ENCODE measurements around the gene RPS8.

RPS8 gene

GRCh38 chr1:44827197-44828002 lies 52.1 kb downstream of the RPS8 start:
- Histone ChIP-seq H3K36me3 (ENCODE audit: control insufficient read depth in 2 of 2, insufficient read depth in 1 of 2, low read length in 2 of 2) (peaks cover 0 to 32% of the 10 kb centered on the region in 2 experiments; a peak in 1 of 3 replicates), H3K9me3 (ENCODE audit: control insufficient read depth, insufficient read depth, low read depth, low read length) (no peaks in the 10 kb centered on the region), H3K4me3 (ENCODE audit: low read depth, low read length) (no peak overlapping the region), H3K4me1 (ENCODE audit: control insufficient read depth, insufficient read depth, low read length) (peaks cover 11% of the 10 kb centered on the region), H3K27ac (ENCODE audit: extremely low read depth, low read depth, low read length) (no peak overlapping the region)
- ChIA-PET CTCF (interaction anchor here (0.9 to 2.5 kb wide), 3 partner anchors 8 to 36 kb away, joined by 4 to 6 read pairs (median 5); partner anchors contain the start of gene PLK3), POLR2A (interaction anchor here (1.4 kb wide), 1 partner anchor 15 kb away, joined by 3 read pairs; the partner anchor contains the start of gene PTCH2)
- no peak for TF ChIP-seq ZNF768 (tag by site-specific recombination; IDR thresholded peaks at IDR 0.05)
- TF ChIP-seq, protein P1, sequence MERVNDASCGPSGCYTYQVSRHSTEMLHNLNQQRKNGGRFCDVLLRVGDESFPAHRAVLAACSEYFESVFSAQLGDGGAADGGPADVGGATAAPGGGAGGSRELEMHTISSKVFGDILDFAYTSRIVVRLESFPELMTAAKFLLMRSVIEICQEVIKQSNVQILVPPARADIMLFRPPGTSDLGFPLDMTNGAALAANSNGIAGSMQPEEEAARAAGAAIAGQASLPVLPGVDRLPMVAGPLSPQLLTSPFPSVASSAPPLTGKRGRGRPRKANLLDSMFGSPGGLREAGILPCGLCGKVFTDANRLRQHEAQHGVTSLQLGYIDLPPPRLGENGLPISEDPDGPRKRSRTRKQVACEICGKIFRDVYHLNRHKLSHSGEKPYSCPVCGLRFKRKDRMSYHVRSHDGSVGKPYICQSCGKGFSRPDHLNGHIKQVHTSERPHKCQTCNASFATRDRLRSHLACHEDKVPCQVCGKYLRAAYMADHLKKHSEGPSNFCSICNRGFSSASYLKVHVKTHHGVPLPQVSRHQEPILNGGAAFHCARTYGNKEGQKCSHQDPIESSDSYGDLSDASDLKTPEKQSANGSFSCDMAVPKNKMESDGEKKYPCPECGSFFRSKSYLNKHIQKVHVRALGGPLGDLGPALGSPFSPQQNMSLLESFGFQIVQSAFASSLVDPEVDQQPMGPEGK (tag by site-specific recombination; IDR thresholded peaks at IDR 0.05), result no peak
- no peak for TF ChIP-seq YY1 (tag by site-specific recombination; IDR thresholded peaks at IDR 0.05)
- TF ChIP-seq ZNF37A (tag by site-specific recombination; IDR thresholded peaks at IDR 0.05), result no peak
- TF ChIP-seq ZIC2 (tag by site-specific recombination; IDR thresholded peaks at IDR 0.05), result no peak
- no peak for TF ChIP-seq ZBTB8A (tag by site-specific recombination; IDR thresholded peaks at IDR 0.05)
- no peak for TF ChIP-seq ZNF473 (tag by site-specific recombination; IDR thresholded peaks at IDR 0.05)
- TF ChIP-seq, protein P2, sequence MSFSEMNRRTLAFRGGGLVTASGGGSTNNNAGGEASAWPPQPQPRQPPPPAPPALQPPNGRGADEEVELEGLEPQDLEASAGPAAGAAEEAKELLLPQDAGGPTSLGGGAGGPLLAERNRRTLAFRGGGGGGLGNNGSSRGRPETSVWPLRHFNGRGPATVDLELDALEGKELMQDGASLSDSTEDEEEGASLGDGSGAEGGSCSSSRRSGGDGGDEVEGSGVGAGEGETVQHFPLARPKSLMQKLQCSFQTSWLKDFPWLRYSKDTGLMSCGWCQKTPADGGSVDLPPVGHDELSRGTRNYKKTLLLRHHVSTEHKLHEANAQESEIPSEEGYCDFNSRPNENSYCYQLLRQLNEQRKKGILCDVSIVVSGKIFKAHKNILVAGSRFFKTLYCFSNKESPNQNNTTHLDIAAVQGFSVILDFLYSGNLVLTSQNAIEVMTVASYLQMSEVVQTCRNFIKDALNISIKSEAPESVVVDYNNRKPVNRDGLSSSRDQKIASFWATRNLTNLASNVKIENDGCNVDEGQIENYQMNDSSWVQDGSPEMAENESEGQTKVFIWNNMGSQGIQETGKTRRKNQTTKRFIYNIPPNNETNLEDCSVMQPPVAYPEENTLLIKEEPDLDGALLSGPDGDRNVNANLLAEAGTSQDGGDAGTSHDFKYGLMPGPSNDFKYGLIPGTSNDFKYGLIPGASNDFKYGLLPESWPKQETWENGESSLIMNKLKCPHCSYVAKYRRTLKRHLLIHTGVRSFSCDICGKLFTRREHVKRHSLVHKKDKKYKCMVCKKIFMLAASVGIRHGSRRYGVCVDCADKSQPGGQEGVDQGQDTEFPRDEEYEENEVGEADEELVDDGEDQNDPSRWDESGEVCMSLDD (tag by site-specific recombination; IDR thresholded peaks at IDR 0.05), result no peak
- no peak for TF ChIP-seq ZNF169 (tag by site-specific recombination; IDR thresholded peaks at IDR 0.05)
- TF ChIP-seq ZNF701 (tag by site-specific recombination; IDR thresholded peaks at IDR 0.05), result no peak
- no peak for TF ChIP-seq ZNF292 (tag by site-specific recombination; IDR thresholded peaks at IDR 0.05; ENCODE audit: borderline replicate concordance, low read depth)

DNA sequence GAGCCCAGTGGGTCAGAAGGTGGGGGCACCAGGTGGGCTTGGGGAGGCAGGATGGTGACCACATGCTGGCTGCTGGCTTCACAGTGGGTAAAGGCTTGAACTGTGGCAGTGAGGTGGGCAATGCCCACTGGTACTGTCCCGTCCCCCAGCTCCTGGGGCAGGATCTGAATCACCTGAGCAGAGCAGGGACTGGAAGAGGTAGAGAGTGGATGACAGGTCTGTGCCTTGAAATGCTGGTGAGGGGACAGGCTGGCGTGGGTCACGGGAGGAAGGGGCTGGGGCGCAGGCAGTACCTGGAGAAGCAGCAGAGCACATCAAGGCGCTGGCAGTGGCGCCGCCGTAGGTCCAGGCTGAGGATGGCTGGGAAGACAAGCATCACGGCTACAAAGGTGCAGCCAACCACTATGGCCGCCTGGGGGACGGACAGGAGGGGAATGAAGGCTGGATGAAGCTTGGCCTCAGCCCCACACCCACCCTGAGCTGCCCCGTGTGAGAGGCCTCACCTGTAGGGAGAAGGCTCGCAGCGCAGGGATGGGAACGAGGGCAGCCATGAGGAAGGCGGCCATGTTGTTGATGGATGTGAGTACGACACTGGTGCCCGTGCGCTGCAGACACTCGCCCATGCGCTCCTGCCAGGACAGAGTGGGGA lies 52.8 kb downstream of the RPS8 start:
- CTCF ChIA-PET, result interaction anchor here (0.9 kb wide), 1 partner anchor 36 kb away, joined by 5 read pairs; no protein-coding TSS in a partner anchor
- H3K4me3 ChIP-seq (ENCODE audit: low read depth, low read length), result no peak overlapping the region

More for the DNA sequence above, 52.8 kb downstream of the RPS8 start:
- H3K36me3 ChIP-seq (ENCODE audit: control insufficient read depth in 2 of 2, insufficient read depth in 1 of 2, low read length in 2 of 2), result peaks cover 0 to 32% of the 10 kb centered on the region in 2 experiments; a peak in 1 of 3 replicates
- TF ChIP-seq ZBTB1 (tag by site-specific recombination; IDR thresholded peaks at IDR 0.05), result no peak
- no peak for TF ChIP-seq GLIS2 (tag by site-specific recombination; IDR thresholded peaks at IDR 0.05)
- TF ChIP-seq ZNF514 (tag by site-specific recombination; IDR thresholded peaks at IDR 0.05), result no peak
- TF ChIP-seq, protein P3, sequence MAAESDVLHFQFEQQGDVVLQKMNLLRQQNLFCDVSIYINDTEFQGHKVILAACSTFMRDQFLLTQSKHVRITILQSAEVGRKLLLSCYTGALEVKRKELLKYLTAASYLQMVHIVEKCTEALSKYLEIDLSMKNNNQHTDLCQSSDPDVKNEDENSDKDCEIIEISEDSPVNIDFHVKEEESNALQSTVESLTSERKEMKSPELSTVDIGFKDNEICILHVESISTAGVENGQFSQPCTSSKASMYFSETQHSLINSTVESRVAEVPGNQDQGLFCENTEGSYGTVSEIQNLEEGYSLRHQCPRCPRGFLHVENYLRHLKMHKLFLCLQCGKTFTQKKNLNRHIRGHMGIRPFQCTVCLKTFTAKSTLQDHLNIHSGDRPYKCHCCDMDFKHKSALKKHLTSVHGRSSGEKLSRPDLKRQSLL (tag by site-specific recombination; IDR thresholded peaks at IDR 0.05), result no peak
- TF ChIP-seq ZNF558 (tag by site-specific recombination; IDR thresholded peaks at IDR 0.05), result no peak
- no peak for TF ChIP-seq ZNF791 (tag by site-specific recombination; IDR thresholded peaks at IDR 0.05)
- TF ChIP-seq, protein P4, sequence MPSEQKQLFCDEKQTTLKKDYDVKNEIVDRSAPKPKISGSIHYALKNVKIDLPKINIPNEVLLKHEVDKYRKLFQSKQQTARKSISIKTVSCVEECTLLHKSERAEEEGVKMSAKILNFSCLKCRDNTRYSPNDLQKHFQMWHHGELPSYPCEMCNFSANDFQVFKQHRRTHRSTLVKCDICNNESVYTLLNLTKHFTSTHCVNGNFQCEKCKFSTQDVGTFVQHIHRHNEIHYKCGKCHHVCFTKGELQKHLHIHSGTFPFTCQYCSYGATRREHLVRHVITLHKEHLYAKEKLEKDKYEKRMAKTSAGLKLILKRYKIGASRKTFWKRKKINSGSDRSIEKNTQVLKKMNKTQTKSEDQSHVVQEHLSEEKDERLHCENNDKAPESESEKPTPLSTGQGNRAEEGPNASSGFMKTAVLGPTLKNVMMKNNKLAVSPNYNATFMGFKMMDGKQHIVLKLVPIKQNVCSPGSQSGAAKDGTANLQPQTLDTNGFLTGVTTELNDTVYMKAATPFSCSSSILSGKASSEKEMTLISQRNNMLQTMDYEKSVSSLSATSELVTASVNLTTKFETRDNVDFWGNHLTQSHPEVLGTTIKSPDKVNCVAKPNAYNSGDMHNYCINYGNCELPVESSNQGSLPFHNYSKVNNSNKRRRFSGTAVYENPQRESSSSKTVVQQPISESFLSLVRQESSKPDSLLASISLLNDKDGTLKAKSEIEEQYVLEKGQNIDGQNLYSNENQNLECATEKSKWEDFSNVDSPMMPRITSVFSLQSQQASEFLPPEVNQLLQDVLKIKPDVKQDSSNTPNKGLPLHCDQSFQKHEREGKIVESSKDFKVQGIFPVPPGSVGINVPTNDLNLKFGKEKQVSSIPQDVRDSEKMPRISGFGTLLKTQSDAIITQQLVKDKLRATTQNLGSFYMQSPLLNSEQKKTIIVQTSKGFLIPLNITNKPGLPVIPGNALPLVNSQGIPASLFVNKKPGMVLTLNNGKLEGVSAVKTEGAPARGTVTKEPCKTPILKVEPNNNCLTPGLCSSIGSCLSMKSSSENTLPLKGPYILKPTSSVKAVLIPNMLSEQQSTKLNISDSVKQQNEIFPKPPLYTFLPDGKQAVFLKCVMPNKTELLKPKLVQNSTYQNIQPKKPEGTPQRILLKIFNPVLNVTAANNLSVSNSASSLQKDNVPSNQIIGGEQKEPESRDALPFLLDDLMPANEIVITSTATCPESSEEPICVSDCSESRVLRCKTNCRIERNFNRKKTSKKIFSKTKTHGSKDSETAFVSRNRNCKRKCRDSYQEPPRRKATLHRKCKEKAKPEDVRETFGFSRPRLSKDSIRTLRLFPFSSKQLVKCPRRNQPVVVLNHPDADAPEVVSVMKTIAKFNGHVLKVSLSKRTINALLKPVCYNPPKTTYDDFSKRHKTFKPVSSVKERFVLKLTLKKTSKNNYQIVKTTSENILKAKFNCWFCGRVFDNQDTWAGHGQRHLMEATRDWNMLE (tag by site-specific recombination; conservative IDR thresholded peaks at IDR 0.05; ENCODE audit: low read depth), result no peak
- TF ChIP-seq ZNF645 (tag by site-specific recombination; IDR thresholded peaks at IDR 0.05), result no peak
- no peak for TF ChIP-seq ZNF133 (tag by site-specific recombination; IDR thresholded peaks at IDR 0.05)
- H3K27ac ChIP-seq (ENCODE audit: extremely low read depth, low read depth, low read length), result no peak overlapping the region
- no peaks in the 10 kb centered on the region for H3K9me3 ChIP-seq (ENCODE audit: control insufficient read depth, insufficient read depth, low read depth, low read length)
- H3K4me1 ChIP-seq (ENCODE audit: control insufficient read depth, insufficient read depth, low read length), result peaks cover 11% of the 10 kb centered on the region
- POLR2A ChIA-PET, result interaction anchor here (1.4 kb wide), 1 partner anchor 15 kb away, joined by 3 read pairs; the partner anchor contains the start of gene PTCH2

Data from HEK293 (cell line).